ENCODE results near the gene NUDT17.
A peak's percentile ranks its signal among the peaks of the same experiment; 100 is the strongest.

The NUDT17 gene

GRCh38 chr1:145843031-145843430, 2.4 kb upstream of the NUDT17 start:
- TF ChIP-seq CTCF (conservative IDR thresholded peaks at IDR 0.05; ENCODE audit: low read length), result no peak
- TF ChIP-seq EZH2phosphoT487 (IDR thresholded peaks at IDR 0.05; ENCODE audit: borderline replicate concordance), result no peak
- H3K36me3 ChIP-seq (ENCODE audit: insufficient read depth, low read length), result peaks cover 49% of the 10 kb centered on the region; the same call in 1 of the 2 replicates

GRCh38 chr1:145845144-145845513, 301 bp upstream of the NUDT17 start:
- H4K20me1 ChIP-seq (ENCODE audit: insufficient read depth, low read length, poor library complexity, severe bottlenecking), result no peaks in the 10 kb centered on the region
- peaks cover 11% of the 10 kb centered on the region for H3K4me1 ChIP-seq (ENCODE audit: insufficient read depth, low read length, poor library complexity, severe bottlenecking)
- peak overlapping the region; percentile 94 for H3K4me2 ChIP-seq (ENCODE audit: low read depth, low read length, poor library complexity, severe bottlenecking)
- H3K9ac ChIP-seq (ENCODE audit: low read depth, low read length, poor library complexity, severe bottlenecking), result peak overlapping the region; percentile 68
- peak overlapping the region; percentile 80; the same call in 1 of the 2 replicates for H2AFZ ChIP-seq (ENCODE audit: low read length)
- no peaks in the 10 kb centered on the region for H3K9me2 ChIP-seq (replicated peaks; ENCODE audit: low read depth, low read length)
- H3K79me2 ChIP-seq (ENCODE audit: insufficient read depth, low read length), result no peaks in the 10 kb centered on the region
- no peaks in the 10 kb centered on the region for H3K27me3 ChIP-seq (ENCODE audit: insufficient read depth, low read length, poor library complexity, severe bottlenecking)
- no peaks in the 10 kb centered on the region for H3K9me3 ChIP-seq (ENCODE audit: insufficient read depth, low read depth, low read length)
- peak overlapping the region; percentile 82 for H3K4me3 ChIP-seq (ENCODE audit: low read length, poor library complexity, severe bottlenecking)
- no peaks in the 10 kb centered on the region for H3F3A ChIP-seq (ENCODE audit: low read depth)
- H3K36me3 ChIP-seq (ENCODE audit: insufficient read depth, low read length), result peaks cover 44% of the 10 kb centered on the region; the same call in 1 of the 2 replicates
- TF ChIP-seq EZH2phosphoT487 (IDR thresholded peaks at IDR 0.05; ENCODE audit: borderline replicate concordance) (no peak), CTCF (conservative IDR thresholded peaks at IDR 0.05; ENCODE audit: low read length) (no peak)

More at GRCh38 chr1:145843031-145843430, 2.4 kb upstream of the NUDT17 start:
- Histone ChIP-seq H4K20me1 (ENCODE audit: insufficient read depth, low read length, poor library complexity, severe bottlenecking) (no peaks in the 10 kb centered on the region), H3K4me2 (ENCODE audit: low read depth, low read length, poor library complexity, severe bottlenecking) (no peak overlapping the region), H2AFZ (ENCODE audit: low read length) (no peak overlapping the region), H3F3A (ENCODE audit: low read depth) (no peaks in the 10 kb centered on the region), H3K4me3 (ENCODE audit: low read length, poor library complexity, severe bottlenecking) (no peak overlapping the region), H3K9me3 (ENCODE audit: insufficient read depth, low read depth, low read length) (no peaks in the 10 kb centered on the region), H3K27me3 (ENCODE audit: insufficient read depth, low read length, poor library complexity, severe bottlenecking) (no peaks in the 10 kb centered on the region), H3K9me2 (replicated peaks; ENCODE audit: low read depth, low read length) (no peaks in the 10 kb centered on the region), H3K79me2 (ENCODE audit: insufficient read depth, low read length) (no peaks in the 10 kb centered on the region), H3K4me1 (ENCODE audit: insufficient read depth, low read length, poor library complexity, severe bottlenecking) (peaks cover 11% of the 10 kb centered on the region), H3K9ac (ENCODE audit: low read depth, low read length, poor library complexity, severe bottlenecking) (no peak overlapping the region)

GRCh38 chr1:145846201-145846612, 777 bp downstream of the NUDT17 start:
- H3K9ac ChIP-seq (ENCODE audit: low read depth, low read length, poor library complexity, severe bottlenecking), result peak overlapping the region; percentile 68
- H3K4me3 ChIP-seq (ENCODE audit: low read length, poor library complexity, severe bottlenecking), result peak overlapping the region; percentile 82
- no peaks in the 10 kb centered on the region for H3K9me2 ChIP-seq (replicated peaks; ENCODE audit: low read depth, low read length)
- H3F3A ChIP-seq (ENCODE audit: low read depth), result no peaks in the 10 kb centered on the region
- H2AFZ ChIP-seq (ENCODE audit: low read length), result peak overlapping the region; percentile 80
- no peaks in the 10 kb centered on the region for H3K27me3 ChIP-seq (ENCODE audit: insufficient read depth, low read length, poor library complexity, severe bottlenecking)
- H3K36me3 ChIP-seq (ENCODE audit: insufficient read depth, low read length), result peaks cover 43% of the 10 kb centered on the region; the same call in 1 of the 2 replicates
- peak overlapping the region; percentile 94 for H3K4me2 ChIP-seq (ENCODE audit: low read depth, low read length, poor library complexity, severe bottlenecking)
- H3K9me3 ChIP-seq (ENCODE audit: insufficient read depth, low read depth, low read length), result no peaks in the 10 kb centered on the region
- TF ChIP-seq EZH2phosphoT487 (IDR thresholded peaks at IDR 0.05; ENCODE audit: borderline replicate concordance) (no peak), CTCF (conservative IDR thresholded peaks at IDR 0.05; ENCODE audit: low read length) (peak; percentile 67)
- H4K20me1 ChIP-seq (ENCODE audit: insufficient read depth, low read length, poor library complexity, severe bottlenecking), result no peaks in the 10 kb centered on the region
- H3K4me1 ChIP-seq (ENCODE audit: insufficient read depth, low read length, poor library complexity, severe bottlenecking), result peaks cover 11% of the 10 kb centered on the region
- H3K79me2 ChIP-seq (ENCODE audit: insufficient read depth, low read length), result no peaks in the 10 kb centered on the region
